GM23248 (cell line): ENCODE results near the gene MB. TPM values are rescaled to one million over a fixed set of nuclear protein-coding genes. Genes with fewer than 3 reads are reported as not detected.

Experiments
- DNase-seq: peaks from one replicate; pipeline ENCODE4 v3.0.0-alpha.2; 2015
- H2AFZ ChIP-seq: fragments of 200-600 bp; sonication (generic); 2 replicates; pipeline ENCODE4 v1.6.1; 2016; ENCODE audit warnings: antibody characterized with exemption
- H3F3A ChIP-seq: fragments of 200-600 bp; sonication (generic); 2 replicates; pipeline ENCODE4 v1.6.1; 2016; ENCODE audit warnings: mild to moderate bottlenecking, antibody characterized with exemption, mixed run types; ENCODE audit not compliant: insufficient read depth
- H3K27ac ChIP-seq: fragments of 200-600 bp; sonication (generic); 2 replicates; pipeline ENCODE4 v1.5.1; 2016; ENCODE audit warnings: mild to moderate bottlenecking
- H3K27me3 ChIP-seq: fragments of 200-600 bp; sonication (generic); replicated peaks from 2 replicates; pipeline ENCODE4 v1.6.1; 2016; ENCODE audit warnings: mild to moderate bottlenecking; ENCODE audit not compliant: insufficient read depth
- H3K36me3 ChIP-seq: fragments of 200-600 bp; sonication (generic); 2 replicates; pipeline ENCODE4 v1.6.1; 2016; ENCODE audit warnings: low read depth, mild to moderate bottlenecking
- H3K4me1 ChIP-seq: fragments of 200-600 bp; sonication (generic); 2 replicates; pipeline ENCODE4 v1.6.1; 2016; ENCODE audit warnings: mild to moderate bottlenecking; ENCODE audit not compliant: insufficient read depth
- H3K4me2 ChIP-seq: fragments of 200-600 bp; sonication (generic); one replicate; pipeline ENCODE4 v1.6.1; 2016; ENCODE audit warnings: mild to moderate bottlenecking; ENCODE audit not compliant: unreplicated experiment
- H3K4me3 ChIP-seq: fragments of 200-600 bp; sonication (generic); 2 replicates; pipeline ENCODE4 v1.5.1; 2016; ENCODE audit warnings: mild to moderate bottlenecking
- H3K79me2 ChIP-seq: fragments of 200-600 bp; sonication (generic); 2 replicates; pipeline ENCODE4 v1.6.1; 2016; ENCODE audit warnings: mild to moderate bottlenecking; ENCODE audit not compliant: insufficient read depth
- H3K9ac ChIP-seq: fragments of 200-600 bp; sonication (generic); 2 replicates; pipeline ENCODE4 v1.6.1; 2016; ENCODE audit warnings: mild to moderate bottlenecking
- H3K9me2 ChIP-seq: fragments of 200-600 bp; sonication (generic); 2 replicates; pipeline ENCODE4 v1.6.1; 2016; ENCODE audit warnings: mixed run types, mild to moderate bottlenecking, moderate library complexity; ENCODE audit not compliant: insufficient read depth
- H3K9me3 ChIP-seq: fragments of 200-600 bp; sonication (generic); one replicate; pipeline ENCODE4 v1.6.1; 2017; ENCODE audit warnings: low read depth
- H4K20me1 ChIP-seq: fragments of 200-600 bp; sonication (generic); 2 replicates; pipeline ENCODE4 v1.6.0; 2016; ENCODE audit not compliant: insufficient read depth
- EZH2 ChIP-seq: fragments of 200-600 bp; sonication (generic); IDR thresholded peaks from 2 replicates; pipeline ENCODE4 v1.6.1; 2018; ENCODE audit warnings: antibody characterized with exemption, mild to moderate bottlenecking; ENCODE audit not compliant: insufficient read depth, poor library complexity, severe bottlenecking
- EZH2phosphoT487 ChIP-seq: fragments of 200-600 bp; sonication (generic); IDR thresholded peaks from 2 replicates; pipeline ENCODE4 v1.6.1; 2018; ENCODE audit warnings: antibody characterized with exemption, moderate library complexity, mild to moderate bottlenecking, low read depth; ENCODE audit not compliant: insufficient read depth
- WGBS, 2 experiments: methylation state at CpG; one replicate each; pipeline ENCODE4 v1.1.6; 2015 to 2017; ENCODE audit warnings: low lambda C conversion rate in 2 of 2, low coverage in 1 of 2; ENCODE audit errors: missing lambda C conversion rate in 2 of 2; 5-methylcytosine and 5-hydroxymethylcytosine counted together
- in situ Hi-C: fragments of 300-500 bp; cut with MboI; formaldehyde crosslinking; loops from 2 replicates; pipeline ENCODE4 v1.15.0; 2020
- polyA plus RNA-seq: library from polyadenylated mRNA; unstranded; fragments of >200 nt; fragmentation: Nextera tagmentation; extraction: Ambion mirVana; gene quantifications from 2 replicates; pipeline ENCODE4 v1.2.1, GENCODE V29; 2016
- total RNA-seq: library from RNA; depleted of rRNA; stranded (reverse); fragments of >200 nt; shearing (Covaris generic); gene quantifications from 2 replicates; pipeline ENCODE4 v1.2.3, GENCODE V29; 2014

Gene MB
- total and polyA plus RNA-seq, 2 experiments from 2014 or later: not detected

GRCh38 chr22:35632935-35633334, 15.8 kb upstream of the MB start:
- H3K4me2 ChIP-seq: no peak overlapping the region
- no peaks in the 10 kb centered on the region for H3K36me3 ChIP-seq
- no peaks in the 10 kb centered on the region for H3K9me2 ChIP-seq
- in situ Hi-C loops: loop anchor here (10.0 kb wide), 1 partner anchor 282 kb away; no protein-coding TSS in a partner anchor
- no peaks in the 10 kb centered on the region for H3K9me3 ChIP-seq
- WGBS, 2 experiments: 41 to 64% methylated on average over 3 of the region's 3 CpGs
- no peak overlapping the region for H2AFZ ChIP-seq
- DNase-seq: no peak
- peaks cover 26% of the 10 kb centered on the region for H3K4me1 ChIP-seq
- no peaks in the 10 kb centered on the region for H3K27me3 ChIP-seq
- TF ChIP-seq EZH2 (no peak), EZH2phosphoT487 (no peak)
- no peak overlapping the region for H3K4me3 ChIP-seq
- no peak overlapping the region for H3K9ac ChIP-seq
- H4K20me1 ChIP-seq: no peaks in the 10 kb centered on the region
- peaks cover 24% of the 10 kb centered on the region for H3F3A ChIP-seq
- no peak overlapping the region for H3K27ac ChIP-seq
- H3K79me2 ChIP-seq: no peaks in the 10 kb centered on the region

- Histone ChIP-seq H3K79me2 (no peaks in the 10 kb centered on the region), H3K4me1 (peaks cover 23% of the 10 kb centered on the region), H3K9me2 (no peaks in the 10 kb centered on the region), H3K9me3 (no peaks in the 10 kb centered on the region), H3K4me3 (no peak overlapping the region), H2AFZ (no peak overlapping the region), H4K20me1 (no peaks in the 10 kb centered on the region), H3K36me3 (no peaks in the 10 kb centered on the region), H3K4me2 (no peak overlapping the region), H3F3A (peaks cover 28% of the 10 kb centered on the region), H3K9ac (no peak overlapping the region), H3K27ac (no peak overlapping the region), H3K27me3 (no peaks in the 10 kb centered on the region)
- WGBS, 2 experiments: 91 to 94% methylated on average over 5 of the region's 5 CpGs
- in situ Hi-C loops: loop anchor here (10.0 kb wide), 1 partner anchor 283 kb away; no protein-coding TSS in a partner anchor
- DNase-seq: peak; percentile 48
- TF ChIP-seq EZH2phosphoT487 (no peak), EZH2 (no peak)
Observed at GRCh38 chr22:35631597-35631996, 14.5 kb upstream of the MB start.

- DNase-seq: no peak
- H3K4me3 ChIP-seq: no peak overlapping the region
- no peak overlapping the region for H2AFZ ChIP-seq
- H3K9ac ChIP-seq: no peak overlapping the region
- WGBS, 2 experiments: 98 to 99% methylated on average over 9 of the region's 9 CpGs
- no peaks in the 10 kb centered on the region for H4K20me1 ChIP-seq
- no peak for TF ChIP-seq EZH2
- TF ChIP-seq EZH2phosphoT487: no peak
- H3K27ac ChIP-seq: no peak overlapping the region
- H3K9me2 ChIP-seq: no peaks in the 10 kb centered on the region
- H3K27me3 ChIP-seq: no peaks in the 10 kb centered on the region
- no peaks in the 10 kb centered on the region for H3K9me3 ChIP-seq
- peaks cover 23% of the 10 kb centered on the region for H3K4me1 ChIP-seq
- peaks cover 35% of the 10 kb centered on the region for H3F3A ChIP-seq
- no peak overlapping the region for H3K4me2 ChIP-seq
- in situ Hi-C loops: loop anchor here (10.0 kb wide), 1 partner anchor 284 kb away; no protein-coding TSS in a partner anchor
- no peaks in the 10 kb centered on the region for H3K79me2 ChIP-seq
- no peaks in the 10 kb centered on the region for H3K36me3 ChIP-seq
Observed at GRCh38 chr22:35630891-35631290, 13.8 kb upstream of the MB start.

- no peaks in the 10 kb centered on the region for H3K79me2 ChIP-seq
- H2AFZ ChIP-seq: no peak overlapping the region
- peaks cover 23% of the 10 kb centered on the region for H3K4me1 ChIP-seq
- H3K9ac ChIP-seq: no peak overlapping the region
- in situ Hi-C loops: loop anchor here (10.0 kb wide), 1 partner anchor 284 kb away; no protein-coding TSS in a partner anchor
- H3K4me3 ChIP-seq: no peak overlapping the region
- H3K27ac ChIP-seq: peak overlapping the region; percentile 98
- H3K9me2 ChIP-seq: no peaks in the 10 kb centered on the region
- peak; percentile 78 for DNase-seq
- no peak for TF ChIP-seq EZH2phosphoT487
- TF ChIP-seq EZH2: no peak
- H4K20me1 ChIP-seq: no peaks in the 10 kb centered on the region
- 58 to 80% methylated on average over 2 to 4 of the region's 4 CpGs for WGBS, 2 experiments
- no peaks in the 10 kb centered on the region for H3K36me3 ChIP-seq
- H3K4me2 ChIP-seq: no peak overlapping the region
- peaks cover 39% of the 10 kb centered on the region for H3F3A ChIP-seq
- H3K27me3 ChIP-seq: no peaks in the 10 kb centered on the region
- no peaks in the 10 kb centered on the region for H3K9me3 ChIP-seq
Observed at GRCh38 chr22:35630387-35630793, 13.3 kb upstream of the MB start.
